ENCODE results near the gene CACNA1C.

CACNA1C gene

GRCh38 chr12:2256453-2256852 lies 203.7 kb downstream of the CACNA1C start:
- no peaks in the 10 kb centered on the region for H4K20me1 ChIP-seq (ENCODE audit: control insufficient read depth, insufficient read depth, low read depth, low read length)
- no peak overlapping the region for H3K4me3 ChIP-seq (ENCODE audit: low read length)
- peaks cover 19% of the 10 kb centered on the region for H3K4me1 ChIP-seq (ENCODE audit: control insufficient read depth, low read length)
- H3K9me3 ChIP-seq (ENCODE audit: control insufficient read depth, insufficient read depth, low read length) = peaks cover 8% of the 10 kb centered on the region
- H3K27ac ChIP-seq (ENCODE audit: low read depth, low read length) = no peak overlapping the region
- peaks cover 5% of the 10 kb centered on the region for H3F3A ChIP-seq (ENCODE audit: control insufficient read depth, insufficient read depth)
- no peak overlapping the region for H3K4me2 ChIP-seq (ENCODE audit: low read length)
- TF ChIP-seq EZH2phosphoT487 (IDR thresholded peaks at IDR 0.05; ENCODE audit: borderline replicate concordance, low read length) (no peak), CTCF (IDR thresholded peaks at IDR 0.05; ENCODE audit: low read depth, low read length, poor library complexity, severe bottlenecking) (no peak)
- H3K79me2 ChIP-seq (ENCODE audit: control insufficient read depth, low read length) = no peaks in the 10 kb centered on the region
- H3K36me3 ChIP-seq (ENCODE audit: control insufficient read depth, low read length) = no peaks in the 10 kb centered on the region
- no peaks in the 10 kb centered on the region for H3K27me3 ChIP-seq (ENCODE audit: control insufficient read depth, low read length)
- H3K9me2 ChIP-seq (replicated peaks; ENCODE audit: control insufficient read depth, low read length) = no peaks in the 10 kb centered on the region

GRCh38 chr12:2256915-2257314 lies 204.1 kb downstream of the CACNA1C start:
- H3K27me3 ChIP-seq (ENCODE audit: control insufficient read depth, low read length) = no peaks in the 10 kb centered on the region
- peaks cover 5% of the 10 kb centered on the region for H3F3A ChIP-seq (ENCODE audit: control insufficient read depth, insufficient read depth)
- peaks cover 8% of the 10 kb centered on the region for H3K9me3 ChIP-seq (ENCODE audit: control insufficient read depth, insufficient read depth, low read length)
- peaks cover 14% of the 10 kb centered on the region for H3K4me1 ChIP-seq (ENCODE audit: control insufficient read depth, low read length)
- TF ChIP-seq EZH2phosphoT487 (IDR thresholded peaks at IDR 0.05; ENCODE audit: borderline replicate concordance, low read length) (no peak), CTCF (IDR thresholded peaks at IDR 0.05; ENCODE audit: low read depth, low read length, poor library complexity, severe bottlenecking) (no peak)
- H3K9me2 ChIP-seq (replicated peaks; ENCODE audit: control insufficient read depth, low read length) = no peaks in the 10 kb centered on the region
- H4K20me1 ChIP-seq (ENCODE audit: control insufficient read depth, insufficient read depth, low read depth, low read length) = no peaks in the 10 kb centered on the region
- H3K79me2 ChIP-seq (ENCODE audit: control insufficient read depth, low read length) = no peaks in the 10 kb centered on the region
- H3K4me3 ChIP-seq (ENCODE audit: low read length) = no peak overlapping the region
- H3K27ac ChIP-seq (ENCODE audit: low read depth, low read length) = no peak overlapping the region
- no peak overlapping the region for H3K4me2 ChIP-seq (ENCODE audit: low read length)
- no peaks in the 10 kb centered on the region for H3K36me3 ChIP-seq (ENCODE audit: control insufficient read depth, low read length)

- Histone ChIP-seq H3K4me3 (ENCODE audit: low read length) (no peak overlapping the region), H3K27ac (ENCODE audit: low read depth, low read length) (no peak overlapping the region), H3K9me3 (ENCODE audit: control insufficient read depth, insufficient read depth, low read length) (peaks cover 8% of the 10 kb centered on the region), H4K20me1 (ENCODE audit: control insufficient read depth, insufficient read depth, low read depth, low read length) (no peaks in the 10 kb centered on the region), H3K9me2 (replicated peaks; ENCODE audit: control insufficient read depth, low read length) (no peaks in the 10 kb centered on the region), H3K4me2 (ENCODE audit: low read length) (no peak overlapping the region), H3K4me1 (ENCODE audit: control insufficient read depth, low read length) (peaks cover 14% of the 10 kb centered on the region), H3K79me2 (ENCODE audit: control insufficient read depth, low read length) (no peaks in the 10 kb centered on the region), H3K36me3 (ENCODE audit: control insufficient read depth, low read length) (no peaks in the 10 kb centered on the region), H3K27me3 (ENCODE audit: control insufficient read depth, low read length) (no peaks in the 10 kb centered on the region), H3F3A (ENCODE audit: control insufficient read depth, insufficient read depth) (peaks cover 5% of the 10 kb centered on the region)
- no peak for TF ChIP-seq CTCF (IDR thresholded peaks at IDR 0.05; ENCODE audit: low read depth, low read length, poor library complexity, severe bottlenecking)
- TF ChIP-seq EZH2phosphoT487 (IDR thresholded peaks at IDR 0.05; ENCODE audit: borderline replicate concordance, low read length) = no peak
These were observed 205.2 kb downstream of the CACNA1C start for GRCh38 chr12:2258025-2258424.

All from DOHH2 (cell line).